Caco-2 (cell line): Measurements from ENCODE around the gene EXOC2. TPM values are rescaled to one million over a fixed set of nuclear protein-coding genes. Genes with fewer than 3 reads are reported as not detected.

ENCODE experiments used
- BruUV-seq: library from RNA; stranded (reverse); fragments of 400-500 nt; replicated peaks from 2 replicates; lab custom pipeline; 2021; lab: Mats Ljungman, UMichigan
- CTCF ChIA-PET: fragments of 300-600 bp; sonication (Branson Sonifier 250); formaldehyde crosslinking; loops from one replicate; lab custom pipeline; 2022; ENCODE audit warnings: antibody characterized with exemption; lab: Charles Lee
- POLR2A ChIA-PET: fragments of 300-600 bp; sonication (Branson Sonifier 250); formaldehyde crosslinking; loops from one replicate; lab custom pipeline; 2022; ENCODE audit warnings: antibody characterized with exemption; lab: Charles Lee
- DNase-seq, 2 experiments: peaks; one replicate each; pipeline versions ENCODE4 v3.0.0 to v3.0.0-alpha.2; 2020 to 2022
- H3K27me3 ChIP-seq: replicated peaks from 2 replicates; pipeline ENCODE4 v1.6.0; 2011; ENCODE audit warnings: low read length; ENCODE audit not compliant: control insufficient read depth, insufficient read depth
- H3K36me3 ChIP-seq: 2 replicates; pipeline ENCODE4 v1.5.1; 2011; ENCODE audit warnings: low read length; ENCODE audit not compliant: control insufficient read depth, insufficient read depth
- H3K4me1 ChIP-seq: fragments of 250-450 bp; sonication (Bioruptor Pico); 2 replicates; pipeline ENCODE4 v1.5.1; 2020; ENCODE audit warnings: mild to moderate bottlenecking
- H3K4me3 ChIP-seq: 2 replicates; pipeline ENCODE4 v1.5.1; 2011; ENCODE audit warnings: low read depth, mild to moderate bottlenecking, control low read depth, low read length
- H3K9me3 ChIP-seq: fragments of 250-450 bp; sonication (Bioruptor Pico); 2 replicates; pipeline ENCODE4 v1.5.1; 2020; ENCODE audit warnings: mild to moderate bottlenecking, moderate library complexity
- H3K27ac Mint-ChIP-seq: one replicate; pipeline ENCODE4 v1.8.0; 2022; ENCODE audit warnings: mixed read lengths; ENCODE audit not compliant: unreplicated experiment
- H3K27me3 Mint-ChIP-seq: one replicate; pipeline ENCODE4 v1.8.0; 2022; ENCODE audit warnings: mixed read lengths; ENCODE audit not compliant: insufficient read depth, unreplicated experiment
- H3K36me3 Mint-ChIP-seq: one replicate; pipeline ENCODE4 v1.8.0; 2022; ENCODE audit warnings: mild to moderate bottlenecking, mixed read lengths; ENCODE audit not compliant: insufficient read depth, unreplicated experiment
- H3K4me1 Mint-ChIP-seq: one replicate; pipeline ENCODE4 v1.8.0; 2022; ENCODE audit warnings: low read depth, mixed read lengths; ENCODE audit not compliant: unreplicated experiment
- H3K4me3 Mint-ChIP-seq: one replicate; pipeline ENCODE4 v1.8.0; 2022; ENCODE audit warnings: mild to moderate bottlenecking, moderate library complexity, mixed read lengths; ENCODE audit not compliant: unreplicated experiment
- H3K9me3 Mint-ChIP-seq: one replicate; pipeline ENCODE4 v1.8.0; 2022; ENCODE audit warnings: mixed read lengths; ENCODE audit not compliant: unreplicated experiment
- intact Hi-C: fragments of 100-400 bp; cut with micrococcal nuclease; formaldehyde crosslinking; loops from one replicate; pipeline ENCODE4 v1.10.0; 2022; ENCODE audit not compliant: unreplicated experiment
- total RNA-seq: library from RNA; stranded (reverse); gene quantifications from 2 replicates; pipeline ENCODE4 v1.2.3, GENCODE V29; 2022
- TF ChIP-seq, protein P1 (sequence below), 2 experiments: fragments of 200-600 bp in 1 of 2; IDR thresholded peaks; 1 replicate in 1 of 2; 2 replicates in 1 of 2; pipeline versions ENCODE4 v1.5.1 to v1.8.0; 2011 to 2022; ENCODE audit warnings: antibody characterized with exemption in 1 of 2, control low read depth in 1 of 2, inconsistent platforms in 1 of 2, low read depth in 1 of 2, low read length in 1 of 2, mild to moderate bottlenecking in 1 of 2, moderate library complexity in 1 of 2; ENCODE audit not compliant: insufficient read depth in 1 of 2, severe bottlenecking in 1 of 2, unreplicated experiment in 1 of 2

Gene EXOC2
- total RNA-seq, 1 experiment from 2014 or later = 21.4 TPM

DNA sequence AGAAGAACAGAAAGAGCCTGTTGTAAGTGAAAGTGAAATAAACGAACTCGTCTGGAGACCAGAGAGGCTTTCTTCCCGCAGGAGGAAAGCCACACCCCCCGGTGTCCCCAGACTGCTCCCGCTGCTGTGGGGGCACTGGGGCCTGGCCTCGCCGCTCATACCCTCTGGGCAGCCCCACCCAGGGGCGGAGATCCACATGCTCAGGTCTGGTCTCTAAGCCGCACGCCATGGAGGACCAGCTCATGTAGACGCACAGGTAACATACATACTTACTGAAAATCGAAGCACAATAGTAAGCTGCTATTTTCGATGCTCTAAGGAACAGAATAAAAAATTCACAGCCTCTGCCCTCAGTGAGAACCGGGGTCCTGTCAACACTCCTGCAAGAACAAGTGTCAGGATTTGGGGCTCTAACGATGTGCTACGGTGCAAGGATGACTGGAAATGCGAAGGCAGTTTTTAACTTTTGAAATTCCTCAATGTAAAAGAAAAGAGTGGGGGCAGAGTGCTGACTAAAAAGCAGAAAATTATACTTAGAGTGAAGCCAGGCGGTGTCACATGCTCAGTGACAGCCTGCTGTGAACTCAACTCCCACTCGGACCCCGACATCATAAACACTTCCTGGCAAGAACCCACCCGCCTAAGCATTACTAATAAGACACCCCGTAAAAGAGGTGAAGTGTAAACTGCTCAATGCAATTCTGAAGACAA lies 190.9 kb downstream of the EXOC2 start:
- Histone ChIP-seq H3K9me3 (no peaks in the 10 kb centered on the region), H3K4me1 (no peaks in the 10 kb centered on the region), H3K27me3 (no peaks in the 10 kb centered on the region), H3K4me3 (no peak overlapping the region), H3K36me3 (no peaks in the 10 kb centered on the region)
- intact Hi-C loops = no loop called here
- TF ChIP-seq, protein P1, sequence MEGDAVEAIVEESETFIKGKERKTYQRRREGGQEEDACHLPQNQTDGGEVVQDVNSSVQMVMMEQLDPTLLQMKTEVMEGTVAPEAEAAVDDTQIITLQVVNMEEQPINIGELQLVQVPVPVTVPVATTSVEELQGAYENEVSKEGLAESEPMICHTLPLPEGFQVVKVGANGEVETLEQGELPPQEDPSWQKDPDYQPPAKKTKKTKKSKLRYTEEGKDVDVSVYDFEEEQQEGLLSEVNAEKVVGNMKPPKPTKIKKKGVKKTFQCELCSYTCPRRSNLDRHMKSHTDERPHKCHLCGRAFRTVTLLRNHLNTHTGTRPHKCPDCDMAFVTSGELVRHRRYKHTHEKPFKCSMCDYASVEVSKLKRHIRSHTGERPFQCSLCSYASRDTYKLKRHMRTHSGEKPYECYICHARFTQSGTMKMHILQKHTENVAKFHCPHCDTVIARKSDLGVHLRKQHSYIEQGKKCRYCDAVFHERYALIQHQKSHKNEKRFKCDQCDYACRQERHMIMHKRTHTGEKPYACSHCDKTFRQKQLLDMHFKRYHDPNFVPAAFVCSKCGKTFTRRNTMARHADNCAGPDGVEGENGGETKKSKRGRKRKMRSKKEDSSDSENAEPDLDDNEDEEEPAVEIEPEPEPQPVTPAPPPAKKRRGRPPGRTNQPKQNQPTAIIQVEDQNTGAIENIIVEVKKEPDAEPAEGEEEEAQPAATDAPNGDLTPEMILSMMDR (IDR thresholded peaks at IDR 0.05; ENCODE audit: insufficient read depth in 1 of 2, low read depth in 1 of 2, low read length in 1 of 2, severe bottlenecking in 1 of 2, unreplicated experiment in 1 of 2) = no peak
- Mint-ChIP-seq H3K9me3 (no peaks in the 10 kb centered on the region), H3K4me3 (no peak overlapping the region), H3K27me3 (no peaks in the 10 kb centered on the region), H3K27ac (no peak overlapping the region), H3K4me1 (no peaks in the 10 kb centered on the region), H3K36me3 (no peaks in the 10 kb centered on the region)
- no TSS peak for BruUV-seq
- POLR2A ChIA-PET = no interaction called here
- CTCF ChIA-PET = no interaction called here
- no peak for DNase-seq

DNA sequence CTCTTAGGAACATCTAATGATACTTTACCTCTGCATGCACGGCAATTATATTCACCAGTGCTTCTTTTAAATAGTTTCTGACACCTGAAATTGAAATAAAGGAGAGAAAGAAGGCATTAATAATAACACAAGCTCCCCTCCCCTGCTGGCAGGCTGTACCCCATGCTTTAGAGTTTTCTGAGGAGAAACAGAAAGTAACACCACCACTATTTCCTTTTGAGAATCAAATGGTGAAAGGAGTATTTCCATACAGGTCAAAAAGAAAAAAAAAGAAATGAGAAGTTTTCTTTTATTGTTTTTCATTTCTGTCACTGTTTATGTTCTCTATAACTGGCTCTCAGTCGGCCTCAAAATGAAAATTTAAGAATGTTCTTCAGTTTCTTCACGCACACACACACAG lies 193.3 kb downstream of the EXOC2 start:
- Mint-ChIP-seq H3K36me3 (peaks cover 6% of the 10 kb centered on the region), H3K9me3 (no peaks in the 10 kb centered on the region), H3K27me3 (no peaks in the 10 kb centered on the region), H3K4me3 (no peak overlapping the region), H3K4me1 (no peaks in the 10 kb centered on the region), H3K27ac (no peak overlapping the region)
- no TSS peak for BruUV-seq
- Histone ChIP-seq H3K4me1 (no peaks in the 10 kb centered on the region), H3K27me3 (no peaks in the 10 kb centered on the region), H3K4me3 (no peak overlapping the region), H3K36me3 (peaks cover 1% of the 10 kb centered on the region; the same call in 1 of the 2 replicates), H3K9me3 (no peaks in the 10 kb centered on the region)
- ChIA-PET CTCF (no interaction called here), POLR2A (no interaction called here)
- intact Hi-C loops = no loop called here
- TF ChIP-seq, protein P1 (IDR thresholded peaks at IDR 0.05; ENCODE audit: insufficient read depth in 1 of 2, low read depth in 1 of 2, low read length in 1 of 2, severe bottlenecking in 1 of 2, unreplicated experiment in 1 of 2) = no peak
- no peak for DNase-seq

DNA sequence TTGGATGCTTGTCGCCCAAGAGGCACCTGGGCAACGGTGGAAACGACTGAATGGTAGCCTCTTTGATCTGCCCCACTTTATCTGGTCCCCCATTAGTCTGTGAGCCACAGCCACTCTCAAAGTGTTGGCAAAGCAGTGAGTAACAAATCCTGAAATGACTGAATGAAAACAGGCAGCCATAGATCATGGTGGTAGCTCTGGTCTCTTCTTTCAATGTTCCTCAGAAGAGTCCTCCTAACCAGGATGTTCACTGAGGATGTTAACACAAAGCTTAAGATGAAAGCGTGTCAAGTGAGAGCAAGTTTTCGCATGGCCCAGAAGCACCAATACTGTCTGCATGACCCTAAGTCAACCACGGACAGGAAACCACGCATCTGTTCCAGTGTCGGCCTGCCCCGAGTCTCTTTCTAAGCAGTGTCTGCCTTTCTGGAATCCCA lies 194.1 kb downstream of the EXOC2 start:
- no peaks in the 10 kb centered on the region for H3K4me1 Mint-ChIP-seq
- Histone ChIP-seq H3K9me3 (no peaks in the 10 kb centered on the region), H3K4me1 (no peaks in the 10 kb centered on the region), H3K27me3 (no peaks in the 10 kb centered on the region), H3K36me3 (peaks cover 1% of the 10 kb centered on the region; the same call in 1 of the 2 replicates), H3K4me3 (no peak overlapping the region)
- no peak overlapping the region for H3K4me3 Mint-ChIP-seq
- ChIA-PET POLR2A (no interaction called here), CTCF (no interaction called here)
- no peaks in the 10 kb centered on the region for H3K27me3 Mint-ChIP-seq
- H3K36me3 Mint-ChIP-seq = peaks cover 6% of the 10 kb centered on the region
- no peak overlapping the region for H3K27ac Mint-ChIP-seq
- TF ChIP-seq, protein P1 (IDR thresholded peaks at IDR 0.05; ENCODE audit: insufficient read depth in 1 of 2, low read depth in 1 of 2, low read length in 1 of 2, severe bottlenecking in 1 of 2, unreplicated experiment in 1 of 2) = no peak
- H3K9me3 Mint-ChIP-seq = no peaks in the 10 kb centered on the region
- intact Hi-C loops = no loop called here
- DNase-seq = no peak
- BruUV-seq = no TSS peak
